NCI-H82 treated with DMSO at 0.1 percent for 48 hours (cell line): ENCODE data around the gene PRKAR1B.

Experiments
- DNase-seq: peaks from one replicate; lab custom pipeline; 2025; ENCODE audit not compliant: unreplicated experiment; lab: John Stamatoyannopoulos, UW

Gene PRKAR1B

GRCh38 chr7:528451-528850 is 198.6 kb downstream of the PRKAR1B start:
- DNase-seq: no peak

GRCh38 chr7:527723-528122 is 199.4 kb downstream of the PRKAR1B start:
- no peak for DNase-seq

GRCh38 chr7:526460-527034 is 200.5 kb downstream of the PRKAR1B start:
- DNase-seq: no peak

GRCh38 chr7:525740-526139 is 201.3 kb downstream of the PRKAR1B start:
- no peak for DNase-seq

GRCh38 chr7:524800-525199 is 202.3 kb downstream of the PRKAR1B start:
- DNase-seq: no peak

GRCh38 chr7:523347-524336 is 203.4 kb downstream of the PRKAR1B start:
- DNase-seq: no peak

GRCh38 chr7:522951-523314 is 204.1 kb downstream of the PRKAR1B start:
- no peak for DNase-seq

- no peak for DNase-seq
Measured at GRCh38 chr7:522071-522950, 204.8 kb downstream of the PRKAR1B start.

- no peak for DNase-seq
Measured at GRCh38 chr7:521221-522070, 205.6 kb downstream of the PRKAR1B start.

GRCh38 chr7:520503-521161 is 206.4 kb downstream of the PRKAR1B start:
- DNase-seq: no peak

- DNase-seq: no peak
Measured at GRCh38 chr7:519484-520390, 207.3 kb downstream of the PRKAR1B start, which contains the start of gene PDGFA. PDGFA (minus strand) TSS chr7:519846; CDS start chr7:519001, 845 bp downstream.

- DNase-seq: no peak
Measured at GRCh38 chr7:518630-519483, 208.2 kb downstream of the PRKAR1B start.

GRCh38 chr7:517774-518629 is 209.1 kb downstream of the PRKAR1B start:
- DNase-seq: no peak

- no peak for DNase-seq
Measured at GRCh38 chr7:516606-517456, 210.2 kb downstream of the PRKAR1B start.

GRCh38 chr7:516216-516605 is 210.9 kb downstream of the PRKAR1B start:
- no peak for DNase-seq

- no peak for DNase-seq
Measured at GRCh38 chr7:515628-516027, 211.5 kb downstream of the PRKAR1B start.
